ENCODE data around the gene FOXS1.
"Not testable (repeated sequence)": the region's sequence is repeated elsewhere in the genome, so short reads cannot be mapped to it uniquely, and the experiment has no call there.

DNA sequence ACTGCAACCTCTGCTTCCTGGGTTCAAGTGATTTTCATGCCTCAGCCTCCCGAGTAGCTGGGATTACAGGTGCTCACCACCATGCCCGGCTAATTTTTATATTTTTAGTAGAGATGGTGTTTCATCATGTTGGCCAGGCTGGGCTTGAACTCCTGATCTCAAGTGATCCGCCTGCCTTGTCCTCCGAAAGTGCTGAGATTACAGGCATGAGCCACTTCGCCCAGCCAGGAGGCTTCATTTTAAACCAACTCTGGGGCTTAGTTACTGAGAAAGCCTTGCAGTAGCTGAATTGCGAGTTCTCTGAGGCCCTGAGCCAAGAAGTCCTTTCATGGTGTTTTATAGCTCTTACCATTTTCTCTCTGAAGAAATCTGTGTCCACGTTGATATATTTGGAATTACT is 31.3 kb downstream of the FOXS1 start:
- not testable (repeated sequence) for TF ChIP-seq CTCF (IDR thresholded peaks at IDR 0.05); TCF7L2 (IDR thresholded peaks at IDR 0.05; ENCODE audit: low read depth, low read length); POLR2AphosphoS5 (IDR thresholded peaks at IDR 0.05; ENCODE audit: low read depth, low read length); REST (IDR thresholded peaks at IDR 0.05; ENCODE audit: insufficient read depth in 1 of 2, low read depth in 2 of 2, low read length in 1 of 2)

Measured in Panc1 (cell line).